Bone marrow (tissue), 2 donors: ENCODE measurements around the gene TOPORS.
"Not testable (repeated sequence)": the region's sequence is repeated elsewhere in the genome, so short reads cannot be mapped to it uniquely, and the experiment has no call there.

Experiments used
- DNase-seq, 2 donors: peaks; one replicate each; lab custom pipeline; 2025; lab: John Stamatoyannopoulos, UW

The TOPORS gene

DNA sequence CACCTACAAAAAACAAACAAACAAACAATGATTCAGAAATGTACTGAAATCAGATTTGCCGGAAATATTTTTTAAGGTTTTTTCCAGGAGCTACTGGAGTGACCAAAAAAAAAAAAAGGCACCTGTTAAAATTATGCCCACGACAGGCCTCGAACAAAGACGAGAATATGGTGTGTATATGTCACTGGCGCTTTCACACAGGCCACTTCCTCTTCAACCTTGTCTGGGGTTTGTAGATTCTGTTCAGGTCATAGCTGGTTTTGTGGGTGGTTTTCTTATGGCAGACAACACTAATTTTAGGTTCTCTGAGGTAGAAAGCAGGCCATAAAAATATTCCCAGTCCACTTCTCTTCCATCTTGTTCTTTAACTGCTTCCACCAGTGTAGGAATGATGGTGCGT is 13.6 kb upstream of the TOPORS start:
- no peak for DNase-seq

DNA sequence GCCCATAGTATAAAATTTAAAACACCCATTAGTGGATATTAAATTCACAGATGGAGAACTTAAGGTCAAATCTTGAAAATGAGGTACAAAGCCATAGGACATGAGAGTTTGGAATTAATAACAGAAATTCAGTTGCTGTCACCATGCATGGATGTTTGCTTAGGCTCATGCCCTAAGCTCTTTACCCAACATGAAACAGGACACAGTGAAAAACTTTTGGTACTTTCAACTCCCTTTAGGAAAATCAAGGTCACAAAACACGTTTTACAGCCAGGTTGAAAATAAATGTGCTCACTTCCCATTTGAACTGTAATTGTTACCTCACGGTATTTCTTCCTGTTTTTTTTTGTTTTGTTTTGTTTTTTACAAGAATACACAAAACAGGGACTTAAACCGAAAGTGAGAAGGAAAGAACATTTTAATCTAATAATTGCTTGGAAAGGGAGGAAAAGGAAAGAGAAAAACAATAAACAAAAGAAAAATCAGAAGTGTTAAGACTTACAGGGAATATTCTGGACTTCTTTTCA is 6.1 kb upstream of the TOPORS start:
- no peak for DNase-seq

DNA sequence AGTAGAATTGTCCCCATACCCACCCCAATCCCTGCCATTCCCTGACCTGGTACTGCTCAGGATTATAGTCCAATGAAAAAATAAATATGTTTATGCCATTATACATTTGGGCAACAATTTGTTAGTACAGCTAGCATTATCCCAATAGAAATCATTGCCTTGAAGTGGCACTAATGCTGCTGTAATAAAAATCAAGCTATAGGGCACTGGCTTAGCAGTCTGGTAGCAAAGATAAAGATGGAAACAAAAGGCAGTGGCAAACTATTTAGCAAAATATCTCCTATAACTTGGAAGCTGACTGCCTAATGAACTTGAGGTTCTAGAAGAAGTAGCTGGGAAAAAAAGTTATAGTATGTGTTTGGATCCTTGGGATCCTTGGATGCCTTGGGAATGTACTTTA is 2.2 kb upstream of the TOPORS start:
- no peak for DNase-seq

DNA sequence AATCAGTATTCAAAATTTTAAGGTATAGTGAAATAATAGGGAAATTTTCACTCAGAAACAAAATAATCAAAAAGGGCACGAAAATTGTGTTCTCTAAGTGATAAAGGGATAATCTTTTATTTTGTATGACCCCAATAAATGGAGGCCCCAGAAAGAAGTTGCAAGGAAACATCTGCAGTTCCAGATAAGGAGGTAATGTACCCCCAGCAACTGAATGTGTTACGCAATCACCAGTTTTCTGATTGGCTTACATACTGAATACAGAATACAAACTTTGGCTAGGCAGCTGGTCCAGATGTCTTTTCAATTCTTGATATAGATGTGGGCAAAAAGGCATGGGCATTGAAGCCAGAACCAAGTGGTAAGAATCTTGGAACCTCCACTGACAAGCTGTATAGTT is 1.7 kb upstream of the TOPORS start:
- peak in 1 of 2 donors; percentile 56 for DNase-seq

DNA sequence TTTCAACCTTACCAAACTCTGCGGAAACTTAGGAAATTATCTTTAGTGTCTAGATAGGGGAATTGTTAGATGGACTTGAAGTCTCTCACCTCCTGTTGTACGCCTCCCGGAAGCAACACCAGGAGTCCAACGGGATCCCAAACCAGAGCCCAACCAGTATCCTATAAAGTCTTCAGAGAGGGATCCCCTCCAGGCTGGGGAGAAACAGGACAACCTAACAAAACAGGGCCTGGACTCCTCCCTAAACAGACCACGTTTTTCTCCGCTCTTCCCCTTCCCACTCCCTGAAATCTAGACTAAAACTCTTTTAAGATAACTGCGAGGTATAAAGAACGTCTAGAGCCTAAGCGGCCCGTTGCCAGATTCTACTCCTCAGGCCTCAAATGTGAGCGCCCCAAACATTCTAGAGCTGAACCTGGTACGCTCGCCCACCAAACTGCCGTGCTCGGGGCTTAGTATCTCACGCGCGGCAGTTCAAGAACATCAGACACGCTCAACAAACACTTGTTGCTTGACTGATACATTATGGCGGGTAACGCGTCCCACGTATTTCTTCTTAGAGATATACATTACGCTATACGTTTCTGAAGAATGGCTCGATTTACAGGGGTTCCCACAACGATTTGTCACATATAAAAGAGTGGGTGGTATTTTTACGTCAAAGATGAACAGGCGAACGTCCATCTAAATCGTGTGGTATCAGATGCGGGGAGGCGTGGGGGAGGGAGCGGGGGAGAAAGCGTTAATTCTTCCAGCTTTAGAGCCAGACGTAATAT is 922 bp downstream of the TOPORS start:
- DNase-seq: peak in 1 of 2 donors; percentile 4

DNA sequence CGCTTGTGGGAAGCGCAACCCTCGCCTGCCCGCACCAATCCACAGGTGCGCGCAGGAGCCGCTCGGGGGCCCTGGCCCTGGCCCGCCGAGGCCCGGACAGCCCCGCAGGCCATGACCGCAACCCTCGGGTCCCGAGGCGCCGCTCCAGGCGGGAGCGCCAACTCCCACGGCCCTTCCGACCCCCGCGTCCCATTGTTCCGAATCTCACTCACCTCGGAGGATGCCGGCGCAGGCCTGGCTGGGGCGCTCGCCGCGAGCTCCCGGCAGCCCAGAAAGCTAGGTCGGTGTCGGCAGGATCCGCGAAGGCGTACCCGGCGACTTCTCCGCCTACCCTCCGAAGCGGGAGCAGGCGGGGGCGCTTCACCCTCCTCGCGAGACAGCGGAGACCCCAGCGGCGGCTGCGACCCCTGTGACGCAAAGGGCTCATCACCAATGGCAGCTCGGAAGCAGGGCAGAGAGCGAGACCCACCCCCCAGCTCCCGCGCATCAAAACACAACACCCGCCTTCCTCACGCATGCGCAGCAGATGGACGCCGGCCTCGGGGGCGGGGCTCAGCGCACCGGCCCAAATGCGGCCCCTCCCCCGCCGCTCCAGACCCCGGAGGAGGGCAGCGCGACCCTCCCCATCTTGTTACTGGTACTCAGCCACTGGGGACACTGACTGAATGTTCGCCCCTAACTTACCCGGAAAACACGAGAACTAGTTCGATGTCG is 1.7 kb downstream of the TOPORS start:
- DNase-seq: peak; percentile 80 to 84

DNA sequence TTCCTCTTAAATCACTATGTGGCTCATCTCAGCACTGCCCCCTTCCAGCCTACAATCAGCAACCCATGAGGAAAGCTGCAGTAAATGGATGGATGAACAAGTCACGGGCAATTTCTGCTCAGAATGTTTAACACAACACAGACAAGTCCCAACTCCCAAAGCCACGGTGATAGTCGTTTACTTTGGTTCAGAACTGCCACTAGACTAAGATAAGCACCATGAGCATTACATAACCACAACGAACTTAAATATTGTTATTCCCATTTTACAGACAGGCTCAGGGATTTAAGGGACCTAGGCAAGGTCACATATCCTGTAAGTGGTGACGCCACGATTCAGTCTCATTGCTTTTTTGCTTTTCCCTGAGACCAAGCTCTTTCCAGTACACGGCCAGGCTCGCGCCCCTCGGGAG is 2.2 kb downstream of the TOPORS start:
- DNase-seq: no peak

DNA sequence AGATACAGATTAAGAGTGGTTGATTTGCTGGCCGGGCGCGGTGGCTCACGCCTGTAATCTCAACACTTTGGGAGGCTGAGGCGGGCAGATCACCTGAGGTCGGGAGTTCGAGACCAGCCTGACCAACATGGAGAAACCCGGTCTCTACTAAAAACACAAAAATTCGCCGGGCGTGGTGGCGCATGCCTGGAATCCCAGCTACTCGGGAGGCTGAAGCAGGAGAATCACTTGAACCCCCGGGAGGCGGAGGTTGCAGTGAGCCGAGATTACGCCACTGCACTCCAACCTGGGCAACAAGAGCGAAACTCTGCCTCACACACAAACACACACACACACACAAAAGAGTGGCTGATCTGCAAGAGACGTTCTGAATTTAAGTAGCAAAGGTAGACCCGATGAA is 4.2 kb downstream of the TOPORS start:
- not testable (repeated sequence) for DNase-seq

DNA sequence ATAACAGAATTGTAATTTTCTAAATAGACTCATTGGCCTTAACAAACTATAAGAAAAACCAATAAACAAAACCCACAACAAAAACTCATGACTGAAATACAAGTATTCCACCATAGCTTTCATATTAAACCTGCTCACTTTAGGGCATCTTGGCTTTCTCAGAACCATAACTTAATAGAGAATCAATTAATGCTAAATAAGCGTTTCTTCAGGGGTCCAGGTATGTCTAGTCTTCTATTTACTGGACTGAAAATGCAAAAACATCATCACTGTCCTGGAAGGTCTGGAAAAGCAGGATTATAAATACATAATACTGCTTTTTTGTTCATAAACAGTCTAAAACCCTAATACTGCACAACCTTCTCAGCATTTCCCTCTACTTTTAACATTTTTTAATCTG is 6.5 kb downstream of the TOPORS start:
- no peak for DNase-seq

DNA sequence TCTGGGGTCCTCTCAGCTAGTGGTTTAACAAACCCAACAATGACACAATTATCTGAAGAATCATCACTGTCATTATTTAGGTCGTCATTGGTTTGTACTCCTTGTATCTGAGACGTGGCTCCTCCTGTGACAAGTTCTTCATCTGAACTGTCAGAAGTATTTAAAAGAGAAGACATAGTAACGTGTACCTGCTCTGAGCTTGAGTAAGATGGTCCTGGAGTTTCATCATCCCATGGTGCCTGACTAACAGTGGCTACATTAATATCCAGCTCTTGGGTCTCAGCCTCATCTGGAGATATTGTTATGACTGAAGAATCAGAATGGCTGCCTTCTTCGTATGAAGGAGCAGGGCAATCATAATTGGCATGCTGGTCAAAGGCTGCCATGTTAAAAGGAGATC is 9.3 kb downstream of the TOPORS start:
- no peak for DNase-seq

DNA sequence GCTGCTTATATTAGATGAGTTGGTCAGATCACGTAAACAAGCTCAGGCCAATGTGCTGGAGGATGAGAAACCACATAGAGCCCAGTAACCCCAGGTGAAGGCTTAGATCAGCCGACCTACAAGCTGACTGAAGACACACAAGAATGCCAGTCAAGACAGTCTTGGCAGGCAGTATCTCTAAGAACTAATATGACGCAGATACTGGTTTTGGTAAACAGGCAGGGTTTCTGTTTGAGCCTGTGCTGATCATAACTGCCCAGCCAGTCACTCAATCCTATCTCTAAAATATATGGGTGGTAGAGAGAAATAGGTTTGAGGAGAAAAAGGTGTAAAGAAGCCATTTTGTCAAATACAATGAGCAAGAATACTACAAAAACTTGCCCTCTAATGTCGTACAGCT is 18.6 kb downstream of the TOPORS start:
- DNase-seq: no peak

DNA sequence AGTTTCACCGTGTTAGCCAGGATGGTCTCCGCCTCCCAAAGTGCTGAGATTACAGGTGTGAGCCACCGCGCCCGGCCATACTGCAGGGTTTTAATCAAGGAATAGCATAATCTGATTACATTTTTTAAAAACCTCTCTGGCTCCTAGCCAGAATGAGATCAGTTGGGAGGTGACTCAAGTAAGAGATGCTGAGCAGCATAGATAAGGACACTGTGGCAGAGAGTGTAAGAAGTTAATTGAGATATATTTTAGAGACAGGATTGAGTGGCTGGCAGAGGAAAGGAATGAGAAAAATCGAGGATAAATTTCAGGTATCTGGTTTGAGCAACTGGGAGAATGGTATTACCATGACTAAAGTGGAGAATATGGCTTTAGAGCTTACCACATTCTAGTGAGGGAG is 19.1 kb downstream of the TOPORS start:
- DNase-seq: no peak

DNA sequence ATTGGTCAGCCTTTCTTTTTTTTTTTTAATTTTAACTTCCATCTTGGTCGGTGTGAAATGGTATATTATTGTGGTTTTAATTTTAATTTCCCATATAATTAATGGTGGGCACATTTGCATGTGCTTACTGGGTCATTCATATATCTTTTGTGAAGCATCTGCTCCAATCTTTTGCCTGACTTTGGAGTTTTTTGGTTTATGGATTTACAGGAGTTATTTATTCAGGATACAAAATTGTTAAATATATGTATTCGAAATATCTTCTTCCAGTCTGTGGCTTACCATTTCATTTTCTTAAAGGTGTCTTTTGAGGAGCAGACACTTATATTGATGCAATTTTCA is 25.7 kb downstream of the TOPORS start:
- no peak for DNase-seq

DNA sequence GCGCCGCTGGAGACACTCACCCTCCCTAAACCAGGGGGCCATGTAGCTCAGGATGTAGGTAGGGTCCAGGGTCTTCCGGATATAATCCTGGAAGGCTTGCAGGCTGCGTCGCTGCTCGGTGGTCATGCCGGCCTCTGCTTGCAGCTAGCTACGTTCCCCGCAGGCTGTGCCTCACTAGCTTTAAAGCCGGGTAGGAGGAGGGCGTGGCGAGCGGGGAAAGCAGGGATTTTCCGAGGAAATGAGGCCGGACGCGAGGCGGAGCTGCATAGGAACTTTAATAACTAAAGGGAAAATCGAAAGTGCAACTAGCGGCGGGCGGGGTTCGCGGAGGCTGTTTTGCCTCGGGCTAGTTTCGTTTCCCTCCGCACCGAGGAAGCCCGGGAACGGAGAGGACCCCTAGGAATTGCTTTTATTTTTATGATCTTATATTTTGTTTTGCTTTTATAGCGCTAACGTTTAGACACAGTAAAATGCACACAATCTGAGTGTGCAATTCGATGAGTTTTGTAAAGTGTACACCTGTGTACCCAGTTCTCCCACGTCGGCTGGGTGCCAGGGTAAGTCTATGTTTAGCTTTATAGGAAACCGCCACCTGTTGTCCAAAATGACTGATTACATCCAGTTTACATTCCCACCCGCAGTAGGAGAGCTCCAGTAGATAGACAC is 26.2 kb downstream of the TOPORS start, which contains the start of gene RIGI:
Gene RIGI (minus strand): TSS at position 156 of the 666 bp plus-strand sequence. CDS start 30 bp downstream, at position 126.
- peak; percentile 68 to 86 for DNase-seq

DNA sequence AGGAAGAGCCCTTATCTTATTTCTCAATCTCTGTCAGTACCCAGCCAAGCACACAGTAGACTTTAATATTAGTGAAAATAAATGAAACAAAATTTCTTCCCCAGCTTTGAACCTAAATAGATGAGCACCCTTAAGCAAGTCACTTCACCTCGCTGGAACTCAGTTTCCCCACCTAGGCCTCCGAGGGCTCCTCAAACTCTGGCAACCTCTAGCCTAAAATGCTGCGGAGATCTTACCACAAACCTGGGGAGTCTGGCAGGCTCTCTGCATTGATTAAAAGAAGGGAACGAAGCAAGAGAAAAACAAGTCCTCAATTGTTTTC is 26.7 kb downstream of the TOPORS start:
- no peak for DNase-seq

DNA sequence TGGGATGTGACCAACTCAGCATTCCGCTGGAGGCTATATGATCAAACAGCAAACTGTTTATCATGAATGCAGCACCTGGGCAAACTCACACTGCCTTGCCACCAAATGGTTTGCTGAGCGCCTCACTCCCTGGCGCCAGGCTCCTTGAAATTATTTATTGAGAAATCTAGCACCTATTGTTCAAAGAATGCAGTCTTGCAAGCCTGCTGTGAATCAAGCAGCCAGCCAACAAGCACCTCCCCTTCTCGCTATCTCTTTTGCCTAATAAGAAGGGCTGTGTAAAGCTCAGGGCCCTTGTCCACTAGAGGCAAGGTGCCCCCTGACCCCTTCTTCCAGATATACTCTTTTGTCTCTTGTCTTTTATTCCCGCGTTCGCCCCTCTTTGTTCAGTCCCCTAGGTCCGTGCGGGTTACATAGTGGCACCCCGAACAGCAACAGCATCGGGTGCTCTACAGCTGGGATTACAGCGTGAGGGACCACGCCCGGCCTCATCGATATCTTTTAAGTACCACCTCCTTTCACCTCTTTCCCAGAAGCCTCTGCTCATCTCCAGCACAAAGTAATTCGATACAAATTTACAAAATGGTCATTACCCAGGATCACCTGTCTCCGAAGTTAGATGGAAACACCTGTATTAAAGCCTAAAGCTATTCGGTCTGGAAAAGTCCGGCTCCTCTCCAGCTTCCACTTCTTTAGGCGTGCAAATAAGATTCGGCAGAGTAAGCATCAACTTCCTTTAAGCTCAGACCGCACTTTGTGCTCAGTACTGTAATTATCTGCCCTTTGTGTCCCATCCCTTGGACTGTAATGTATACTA is 27.3 kb downstream of the TOPORS start:
- no peak for DNase-seq

DNA sequence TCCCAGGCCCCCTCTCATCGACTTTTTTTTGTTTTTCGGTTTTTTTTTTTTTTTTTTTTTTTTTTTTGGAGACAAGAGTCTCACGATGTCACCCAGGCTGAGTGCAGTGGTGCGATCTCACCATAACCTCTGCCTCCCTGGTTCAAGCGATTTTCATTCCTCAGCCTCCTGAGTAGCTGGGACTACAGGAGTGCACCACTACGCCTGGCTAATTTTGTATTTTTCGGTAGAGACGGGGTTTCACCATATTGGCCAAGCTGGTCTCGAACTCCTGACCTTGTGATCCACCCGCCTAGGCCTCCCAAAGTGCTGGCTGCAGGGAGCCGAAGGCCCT is 27.9 kb downstream of the TOPORS start:
- not testable (repeated sequence) for DNase-seq

DNA sequence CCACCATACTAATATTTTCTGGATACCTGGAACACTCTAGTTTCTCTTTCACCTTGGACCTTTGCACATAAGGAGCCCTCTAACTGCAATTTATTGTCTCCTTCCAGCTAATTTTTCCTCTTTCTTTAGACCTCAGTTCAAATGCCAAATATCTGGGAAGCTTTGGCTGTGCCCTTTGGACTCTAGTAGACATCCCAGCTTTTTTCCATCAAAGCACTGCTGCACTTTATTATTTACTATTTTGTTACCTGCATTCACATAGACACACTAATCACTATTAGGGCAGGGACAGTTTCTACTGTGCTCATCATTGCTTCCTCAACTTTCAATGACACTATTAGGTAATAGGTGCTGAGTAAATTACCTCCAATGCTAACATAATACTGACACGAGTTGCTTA is 28.5 kb downstream of the TOPORS start:
- no peak for DNase-seq

DNA sequence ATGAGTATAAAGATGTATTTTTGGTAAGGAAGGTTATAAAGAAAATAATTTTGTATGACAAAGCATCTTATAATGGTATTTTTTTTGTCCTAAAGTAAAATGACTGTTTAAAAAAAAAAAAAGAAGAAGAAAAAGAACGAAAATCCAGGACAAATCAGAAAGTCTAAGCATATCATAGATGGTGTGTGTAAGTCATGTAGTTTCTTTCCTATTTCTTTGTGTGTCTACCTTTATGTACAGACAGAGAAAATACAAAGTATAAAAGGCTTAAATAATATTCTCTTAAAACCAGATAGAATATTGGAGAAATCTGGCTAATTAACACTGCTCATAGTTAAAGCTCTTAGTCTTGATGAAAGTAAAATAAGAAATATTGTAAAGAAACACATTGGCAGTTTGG is 34.1 kb downstream of the TOPORS start:
- DNase-seq: no peak

DNA sequence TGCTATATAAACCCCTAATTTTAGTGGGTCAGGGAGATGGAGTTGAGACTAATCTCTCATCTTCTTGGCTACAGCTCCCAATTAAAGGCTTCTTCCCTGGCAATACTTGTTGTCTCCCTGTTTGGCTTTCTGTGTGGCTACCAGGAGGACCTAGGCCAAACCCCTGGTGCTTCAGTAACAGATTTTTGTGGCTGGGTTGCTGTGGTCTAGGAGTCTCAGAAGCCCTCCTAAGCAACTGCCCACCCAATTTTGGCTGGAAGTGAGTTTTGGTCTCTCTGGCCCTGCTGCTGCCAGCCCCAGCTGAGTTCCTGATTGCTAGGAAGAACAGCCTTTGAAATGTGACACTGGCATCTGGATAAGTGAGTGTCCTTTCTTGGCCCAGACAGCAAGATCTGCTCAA is 36.1 kb downstream of the TOPORS start:
- no peak for DNase-seq

DNA sequence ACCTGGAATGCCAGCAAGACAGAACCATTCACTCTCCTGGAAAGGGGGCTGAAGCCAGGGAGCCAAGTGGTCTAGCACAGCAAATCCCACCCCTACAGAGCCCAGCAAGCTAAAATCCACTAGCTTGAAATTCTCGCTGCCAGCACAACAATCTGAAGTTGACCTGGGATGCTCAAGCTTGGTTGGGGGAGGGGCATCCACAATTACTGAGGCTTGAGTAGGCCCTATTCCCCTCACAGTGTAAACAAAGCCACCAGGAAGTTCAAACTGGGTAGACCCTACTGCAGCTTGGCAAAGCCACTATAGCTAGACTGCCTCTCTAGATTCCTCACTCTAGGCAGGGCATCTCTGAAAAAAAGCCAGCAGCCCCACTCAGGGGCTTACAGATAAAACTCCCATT is 43.7 kb downstream of the TOPORS start:
- DNase-seq: no peak

DNA sequence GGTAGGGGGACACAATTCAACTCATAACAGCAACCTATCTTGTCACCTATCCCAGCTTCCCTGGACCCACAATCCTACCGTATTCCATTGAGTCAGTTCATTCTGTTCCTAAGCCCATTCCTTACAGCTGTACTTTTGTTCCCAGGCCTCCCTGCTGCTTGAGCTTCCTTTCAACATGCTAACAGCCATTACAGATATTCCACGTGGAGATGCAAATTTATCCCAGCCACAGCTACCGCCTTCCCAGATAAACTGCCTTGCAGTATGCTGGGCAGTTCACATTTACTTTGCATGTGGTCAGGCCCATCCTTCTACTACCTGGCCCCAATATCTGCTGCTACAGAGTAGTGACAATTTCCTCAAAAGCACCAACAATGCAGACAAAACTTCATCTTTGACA is 49.4 kb downstream of the TOPORS start:
- DNase-seq: no peak
